WERI-Rb-1 (cell line): Measurements from ENCODE around the gene EBF3.

Experiments used
- DNase-seq: peaks from one replicate; pipeline ENCODE4 v3.0.0-alpha.2; 2020
- H3K27ac ChIP-seq: fragments of 250-450 bp; sonication (Bioruptor Pico); 2 replicates; pipeline ENCODE4 v1.5.1; 2020; ENCODE audit warnings: mild to moderate bottlenecking, moderate library complexity
- H3K27me3 ChIP-seq: fragments of 250-450 bp; sonication (Bioruptor Pico); 2 replicates; pipeline ENCODE4 v1.5.1; 2021; ENCODE audit warnings: mild to moderate bottlenecking, low read depth, moderate library complexity; ENCODE audit not compliant: insufficient read depth, severe bottlenecking
- H3K36me3 ChIP-seq: fragments of 250-450 bp; sonication (Bioruptor Pico); 2 replicates; pipeline ENCODE4 v1.5.1; 2020; ENCODE audit warnings: mild to moderate bottlenecking, moderate library complexity
- H3K4me3 ChIP-seq: 2 replicates; pipeline ENCODE4 v1.5.1; 2011; ENCODE audit warnings: low read depth, mild to moderate bottlenecking, control low read depth, low read length
- H3K9me3 ChIP-seq: fragments of 250-450 bp; sonication (Bioruptor Pico); 2 replicates; pipeline ENCODE4 v1.5.1; 2021; ENCODE audit warnings: mild to moderate bottlenecking, moderate library complexity; ENCODE audit not compliant: severe bottlenecking
- CTCF ChIP-seq: IDR thresholded peaks from 2 replicates; pipeline ENCODE4 v1.5.1; 2011; ENCODE audit warnings: low read depth, mild to moderate bottlenecking, control low read depth, inconsistent platforms, low read length

EBF3 gene

DNA sequence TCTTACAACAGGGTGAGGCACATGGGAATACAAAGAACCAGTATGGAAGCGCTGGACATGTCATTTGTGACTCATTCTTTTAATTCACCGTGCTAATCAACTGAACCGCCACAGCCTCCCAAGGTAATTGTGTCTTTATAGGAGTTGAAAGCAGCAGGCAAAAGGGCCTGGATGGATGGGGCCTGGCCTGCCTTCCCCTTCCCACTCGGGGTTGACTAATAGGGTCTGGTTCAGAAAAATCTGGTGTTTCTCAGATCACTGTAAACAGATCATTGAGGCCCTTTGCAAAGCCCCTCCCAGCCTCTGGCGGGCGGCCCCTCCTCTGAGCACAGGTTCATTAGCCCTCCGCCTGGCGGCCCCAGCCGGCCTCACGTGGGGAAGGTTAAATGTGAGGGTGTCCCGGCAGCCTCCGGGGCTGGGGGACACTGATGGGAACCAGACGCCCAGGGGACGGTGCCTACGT is 100.8 kb downstream of the EBF3 start:
- DNase-seq, result no peak
- no peaks in the 10 kb centered on the region for H3K9me3 ChIP-seq
- H3K27ac ChIP-seq, result no peak overlapping the region
- TF ChIP-seq CTCF, result no peak
- no peak overlapping the region for H3K4me3 ChIP-seq
- H3K36me3 ChIP-seq, result no peaks in the 10 kb centered on the region
- H3K27me3 ChIP-seq, result no peaks in the 10 kb centered on the region

GRCh38 chr10:129861776-129862531 is 102.1 kb downstream of the EBF3 start:
- H3K27me3 ChIP-seq, result no peaks in the 10 kb centered on the region
- no peak overlapping the region for H3K4me3 ChIP-seq
- DNase-seq, result no peak
- no peaks in the 10 kb centered on the region for H3K9me3 ChIP-seq
- no peak for TF ChIP-seq CTCF
- no peak overlapping the region for H3K27ac ChIP-seq
- no peaks in the 10 kb centered on the region for H3K36me3 ChIP-seq

- Histone ChIP-seq H3K27me3 (no peaks in the 10 kb centered on the region), H3K27ac (no peak overlapping the region), H3K36me3 (no peaks in the 10 kb centered on the region), H3K4me3 (no peak overlapping the region), H3K9me3 (peaks cover 7% of the 10 kb centered on the region)
- TF ChIP-seq CTCF, result no peak
- DNase-seq, result no peak
Measured at GRCh38 chr10:129860396-129860795, 103.7 kb downstream of the EBF3 start.

DNA sequence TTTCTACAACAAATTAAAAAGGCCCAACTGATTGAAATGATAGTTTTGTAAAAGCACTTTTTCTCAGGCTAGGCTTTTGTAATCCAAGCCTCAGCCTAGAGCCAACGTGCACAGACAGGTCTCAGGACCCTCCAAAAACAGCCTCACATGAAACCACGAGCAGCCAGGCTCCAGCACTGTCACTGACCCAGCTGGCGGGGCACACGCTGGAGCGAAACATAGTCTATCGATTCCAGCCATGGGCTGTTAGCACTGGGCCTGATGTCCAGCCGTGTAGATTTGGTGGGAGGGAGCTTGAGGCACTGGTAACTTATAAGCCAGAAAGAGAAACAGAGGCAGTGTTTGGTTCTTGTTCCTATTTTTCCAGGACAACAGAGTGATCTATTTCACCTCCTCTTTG is 104.5 kb downstream of the EBF3 start:
- H3K27me3 ChIP-seq, result no peaks in the 10 kb centered on the region
- DNase-seq, result no peak
- no peaks in the 10 kb centered on the region for H3K36me3 ChIP-seq
- no peak for TF ChIP-seq CTCF
- no peak overlapping the region for H3K27ac ChIP-seq
- no peak overlapping the region for H3K4me3 ChIP-seq
- H3K9me3 ChIP-seq, result peaks cover 7% of the 10 kb centered on the region

- DNase-seq, result no peak
- TF ChIP-seq CTCF, result no peak
- Histone ChIP-seq H3K27ac (no peak overlapping the region), H3K27me3 (no peaks in the 10 kb centered on the region), H3K4me3 (no peak overlapping the region), H3K9me3 (peaks cover 7% of the 10 kb centered on the region), H3K36me3 (no peaks in the 10 kb centered on the region)
Measured at GRCh38 chr10:129857242-129857960, 106.7 kb downstream of the EBF3 start.
